Right lung (tissue), 5 donors: Measurements from ENCODE around the gene SP8. TPM values are rescaled to one million over a fixed set of nuclear protein-coding genes. Genes with fewer than 3 reads are reported as not detected.

Experiments used
- DNase-seq, 2 donors: peaks; one replicate each; pipeline ENCODE4 v3.0.0-alpha.2; 2013
- polyA plus RNA-seq, 5 donors: library from polyadenylated mRNA; unstranded; fragments of 120-200 nt; gene quantifications; one replicate each; pipeline versions ENCODE4 v1.2.1 to v1.2.3, GENCODE V29; 2013; ENCODE audit warnings: inconsistent platforms in 1 of 5, low replicate concordance in 1 of 5; ENCODE audit not compliant: insufficient read length in 5 of 5, insufficient read depth in 1 of 5

The SP8 gene
- polyA plus RNA-seq, 5 donors, result not detected

- no peak for DNase-seq
Observed at GRCh38 chr7:20776214-20776911, 10.3 kb downstream of the SP8 start.

DNA sequence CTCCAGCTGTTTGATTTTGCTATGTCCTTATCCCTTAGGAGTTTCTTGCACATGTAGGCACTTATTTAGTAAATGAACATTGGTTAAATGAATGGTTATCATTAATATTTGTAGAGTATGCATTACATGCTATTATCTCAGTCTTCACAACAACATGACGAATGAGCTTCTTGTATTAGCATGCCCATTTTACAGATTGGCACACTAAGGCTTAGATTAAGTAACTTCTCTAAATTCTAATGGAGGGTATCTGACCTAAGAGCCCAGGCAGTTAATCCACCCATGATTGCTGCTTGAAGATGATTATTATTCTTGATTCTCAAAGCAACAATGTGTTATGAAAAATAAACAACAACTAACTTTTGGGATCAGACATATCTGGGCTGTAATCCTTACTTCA is 32.7 kb downstream of the SP8 start:
- DNase-seq, result no peak

GRCh38 chr7:20749906-20750305 is 36.8 kb downstream of the SP8 start:
- DNase-seq, result no peak

- no peak for DNase-seq
Observed at GRCh38 chr7:20748853-20749252, 37.8 kb downstream of the SP8 start.

GRCh38 chr7:20747001-20747400 is 39.7 kb downstream of the SP8 start:
- no peak for DNase-seq

GRCh38 chr7:20745702-20746101 is 41.0 kb downstream of the SP8 start:
- DNase-seq, result no peak

GRCh38 chr7:20744954-20745446 is 41.7 kb downstream of the SP8 start:
- peak; percentile 8 to 10 for DNase-seq

DNA sequence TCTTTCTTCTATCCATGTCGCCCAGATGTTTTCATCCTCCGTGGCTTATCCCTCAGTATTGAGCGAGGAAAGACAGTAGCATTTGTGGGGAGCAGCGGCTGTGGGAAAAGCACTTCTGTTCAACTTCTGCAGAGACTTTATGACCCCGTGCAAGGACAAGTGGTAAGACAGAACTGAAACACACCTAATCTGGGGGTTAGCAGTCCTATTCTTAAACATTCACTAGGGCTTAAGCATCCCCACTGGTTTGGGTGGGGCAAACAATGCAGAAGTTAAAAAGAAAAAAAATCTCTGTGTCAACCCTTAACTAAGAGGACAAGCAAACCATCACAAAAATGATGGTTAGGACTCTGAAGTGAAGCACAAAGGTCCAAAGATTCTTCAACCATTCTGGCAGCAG is 43.8 kb downstream of the SP8 start:
- DNase-seq, result no peak

DNA sequence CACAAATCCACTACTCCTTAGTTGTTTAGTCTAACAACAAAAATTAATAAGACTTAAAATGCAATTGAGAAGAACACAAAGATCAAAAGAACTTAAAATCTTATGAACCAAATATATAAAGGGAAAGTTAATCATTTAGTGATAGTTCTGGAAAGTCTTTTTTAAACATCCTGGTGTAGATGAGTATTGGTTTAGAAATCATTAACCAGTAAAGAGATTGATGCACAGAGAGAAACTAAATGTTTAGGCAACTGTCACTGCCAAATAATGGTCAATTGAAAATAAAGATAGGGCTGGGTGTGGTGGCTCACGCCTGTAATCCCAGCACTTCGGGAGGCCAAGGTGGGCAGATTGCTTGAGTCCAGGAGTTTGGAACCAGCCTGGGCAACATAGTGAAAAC is 44.9 kb downstream of the SP8 start:
- DNase-seq, result no peak

GRCh38 chr7:20738518-20739481 is 47.9 kb downstream of the SP8 start:
- DNase-seq, result no peak

GRCh38 chr7:20737840-20738448 is 48.7 kb downstream of the SP8 start:
- no peak for DNase-seq

- no peak for DNase-seq
Observed at GRCh38 chr7:20735346-20736065, 51.2 kb downstream of the SP8 start.

Other genes starting within 250 kb of the SP8 start
- gene ABCB5, start 171.2 kb downstream of the SP8 start, polyA plus RNA-seq, result under 1 TPM in 4 of 5 donors, not detected in 1; 0.03 to 0.04 (median 0.03) TPM